ENCODE data around the gene DGKG. TPM values are rescaled to one million over a fixed set of nuclear protein-coding genes. Genes with fewer than 3 reads are reported as not detected.

The DGKG gene
- total RNA-seq, 1 donor: 2.5 TPM

DNA sequence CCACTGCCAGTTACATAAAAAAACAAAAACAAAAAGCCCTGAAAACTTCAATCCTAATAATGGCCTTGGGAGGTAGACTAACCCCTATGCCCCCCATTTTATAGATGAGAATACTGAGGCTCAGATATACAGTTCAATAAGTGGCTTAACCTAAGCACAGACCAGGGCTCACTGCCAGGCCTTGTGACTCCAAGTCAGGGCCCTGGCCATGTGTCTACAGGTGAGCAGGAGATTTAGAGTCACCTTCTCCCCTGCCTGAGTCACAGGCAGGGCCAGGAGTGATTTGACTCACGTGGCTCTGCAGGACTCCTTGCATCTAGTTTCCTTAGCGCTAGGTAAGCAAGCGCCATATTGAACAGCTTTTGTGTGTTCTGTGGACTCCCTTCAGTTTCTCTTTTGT, 154.5 kb downstream of the DGKG start:
- no peak for DNase-seq (ENCODE audit: insufficient read length, low spot score, missing footprints)
- TF ChIP-seq, protein P1, sequence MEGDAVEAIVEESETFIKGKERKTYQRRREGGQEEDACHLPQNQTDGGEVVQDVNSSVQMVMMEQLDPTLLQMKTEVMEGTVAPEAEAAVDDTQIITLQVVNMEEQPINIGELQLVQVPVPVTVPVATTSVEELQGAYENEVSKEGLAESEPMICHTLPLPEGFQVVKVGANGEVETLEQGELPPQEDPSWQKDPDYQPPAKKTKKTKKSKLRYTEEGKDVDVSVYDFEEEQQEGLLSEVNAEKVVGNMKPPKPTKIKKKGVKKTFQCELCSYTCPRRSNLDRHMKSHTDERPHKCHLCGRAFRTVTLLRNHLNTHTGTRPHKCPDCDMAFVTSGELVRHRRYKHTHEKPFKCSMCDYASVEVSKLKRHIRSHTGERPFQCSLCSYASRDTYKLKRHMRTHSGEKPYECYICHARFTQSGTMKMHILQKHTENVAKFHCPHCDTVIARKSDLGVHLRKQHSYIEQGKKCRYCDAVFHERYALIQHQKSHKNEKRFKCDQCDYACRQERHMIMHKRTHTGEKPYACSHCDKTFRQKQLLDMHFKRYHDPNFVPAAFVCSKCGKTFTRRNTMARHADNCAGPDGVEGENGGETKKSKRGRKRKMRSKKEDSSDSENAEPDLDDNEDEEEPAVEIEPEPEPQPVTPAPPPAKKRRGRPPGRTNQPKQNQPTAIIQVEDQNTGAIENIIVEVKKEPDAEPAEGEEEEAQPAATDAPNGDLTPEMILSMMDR (IDR thresholded peaks at IDR 0.05; ENCODE audit: extremely low read depth, low read depth, low read length): no peak
- H2AFZ ChIP-seq (ENCODE audit: low read length): no peak overlapping the region

DNA sequence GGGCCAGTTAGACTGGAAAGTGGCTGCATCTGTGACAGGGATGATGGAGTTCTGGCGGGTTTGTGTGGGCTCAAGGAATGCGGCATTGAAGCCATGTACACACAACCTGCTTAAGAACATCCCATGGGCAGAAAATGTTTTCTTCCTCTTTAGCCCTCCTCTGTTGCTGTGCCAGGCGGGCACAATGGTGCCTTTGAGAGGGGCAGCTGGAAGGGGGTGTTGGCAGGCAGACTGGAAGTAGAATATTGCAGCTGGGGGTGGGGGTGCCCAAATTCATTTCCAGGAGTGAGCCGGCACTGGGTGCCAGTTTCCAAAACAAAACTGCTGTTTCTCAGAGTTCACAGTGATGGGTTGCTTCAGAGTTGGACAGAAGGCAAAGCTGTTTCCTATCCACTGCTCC, 161.3 kb downstream of the DGKG start:
- H4K20me1 ChIP-seq (ENCODE audit: insufficient read depth, low read length): no peaks in the 10 kb centered on the region
- H3K4me3 ChIP-seq (ENCODE audit: insufficient read depth, low read length): no peak overlapping the region
- H3K27ac ChIP-seq (ENCODE audit: low read depth, low read length): no peak overlapping the region
- H3K79me2 ChIP-seq (ENCODE audit: insufficient read depth, low read length): no peaks in the 10 kb centered on the region
- peaks cover 1% of the 10 kb centered on the region for H3K27me3 ChIP-seq (ENCODE audit: insufficient read depth, low read length)
- no peaks in the 10 kb centered on the region for H3K36me3 ChIP-seq (ENCODE audit: insufficient read depth, low read length)
- no peaks in the 10 kb centered on the region for H3K9me3 ChIP-seq (ENCODE audit: low read depth, low read length)
- H3K4me2 ChIP-seq (ENCODE audit: insufficient read depth, low read length): no peak overlapping the region
- no peaks in the 10 kb centered on the region for H3K4me1 ChIP-seq (ENCODE audit: insufficient read depth, low read length)
- DNase-seq (ENCODE audit: insufficient read length, low spot score, missing footprints): no peak
- no peak overlapping the region for H2AFZ ChIP-seq (ENCODE audit: low read length)
- TF ChIP-seq, protein P1 (IDR thresholded peaks at IDR 0.05; ENCODE audit: extremely low read depth, low read depth, low read length): no peak

More for the DNA sequence above, 154.5 kb downstream of the DGKG start:
- Histone ChIP-seq H3K4me3 (ENCODE audit: insufficient read depth, low read length) (no peak overlapping the region), H3K36me3 (ENCODE audit: insufficient read depth, low read length) (no peaks in the 10 kb centered on the region), H3K4me2 (ENCODE audit: insufficient read depth, low read length) (no peak overlapping the region), H3K79me2 (ENCODE audit: insufficient read depth, low read length) (no peaks in the 10 kb centered on the region), H4K20me1 (ENCODE audit: insufficient read depth, low read length) (no peaks in the 10 kb centered on the region), H3K4me1 (ENCODE audit: insufficient read depth, low read length) (peaks cover 12% of the 10 kb centered on the region), H3K9me3 (ENCODE audit: low read depth, low read length) (no peaks in the 10 kb centered on the region), H3K27me3 (ENCODE audit: insufficient read depth, low read length) (no peaks in the 10 kb centered on the region), H3K27ac (ENCODE audit: low read depth, low read length) (no peak overlapping the region)

DNA sequence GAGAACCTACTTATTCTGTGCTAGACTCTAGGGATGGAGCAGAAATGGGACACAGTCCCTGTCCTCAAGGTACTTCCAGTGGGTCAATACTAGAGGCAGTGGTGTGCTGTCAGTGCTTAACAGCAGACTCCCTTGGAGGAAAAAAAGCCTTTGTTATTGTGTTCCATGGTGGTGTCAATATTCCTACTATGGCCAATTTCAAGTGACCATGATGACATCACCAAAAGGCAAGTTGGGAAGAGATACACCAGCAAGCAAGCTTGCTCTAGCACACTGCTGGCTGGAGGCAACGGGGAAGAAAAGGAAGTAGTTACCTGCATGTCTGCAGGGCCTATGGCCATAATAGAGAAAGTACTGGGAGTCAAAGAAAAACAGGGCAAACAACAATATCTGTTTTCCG, 163.6 kb downstream of the DGKG start:
- Histone ChIP-seq H3K27me3 (ENCODE audit: insufficient read depth, low read length) (peaks cover 16% of the 10 kb centered on the region), H3K4me1 (ENCODE audit: insufficient read depth, low read length) (no peaks in the 10 kb centered on the region), H3K79me2 (ENCODE audit: insufficient read depth, low read length) (no peaks in the 10 kb centered on the region), H3K27ac (ENCODE audit: low read depth, low read length) (no peak overlapping the region), H3K36me3 (ENCODE audit: insufficient read depth, low read length) (no peaks in the 10 kb centered on the region), H2AFZ (ENCODE audit: low read length) (no peak overlapping the region), H3K4me3 (ENCODE audit: insufficient read depth, low read length) (no peak overlapping the region), H3K9me3 (ENCODE audit: low read depth, low read length) (no peaks in the 10 kb centered on the region), H3K4me2 (ENCODE audit: insufficient read depth, low read length) (no peak overlapping the region), H4K20me1 (ENCODE audit: insufficient read depth, low read length) (no peaks in the 10 kb centered on the region)
- TF ChIP-seq, protein P1 (IDR thresholded peaks at IDR 0.05; ENCODE audit: extremely low read depth, low read depth, low read length): no peak
- no peak for DNase-seq (ENCODE audit: insufficient read length, low spot score, missing footprints)

DNA sequence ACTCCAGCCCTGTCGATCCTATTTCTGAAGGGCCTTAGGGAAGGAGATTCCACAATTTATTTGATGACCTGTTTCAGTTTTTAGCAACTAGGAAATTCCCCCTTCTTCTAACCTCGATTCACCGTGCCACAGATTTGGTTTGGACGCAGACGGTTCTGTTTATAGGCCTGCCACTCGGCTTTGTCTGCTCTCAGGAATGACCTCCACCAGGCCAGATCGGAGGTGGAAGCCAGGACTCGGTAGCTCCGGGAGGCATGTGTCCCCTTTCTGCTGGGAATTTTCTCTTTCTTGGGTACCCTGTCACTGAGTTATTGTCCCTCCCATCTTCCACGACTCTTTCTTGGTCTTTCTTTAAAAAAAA, 167.6 kb downstream of the DGKG start:
- Histone ChIP-seq H4K20me1 (ENCODE audit: insufficient read depth, low read length) (no peaks in the 10 kb centered on the region), H2AFZ (ENCODE audit: low read length) (no peak overlapping the region), H3K36me3 (ENCODE audit: insufficient read depth, low read length) (no peaks in the 10 kb centered on the region), H3K9me3 (ENCODE audit: low read depth, low read length) (no peaks in the 10 kb centered on the region), H3K27ac (ENCODE audit: low read depth, low read length) (no peak overlapping the region), H3K4me1 (ENCODE audit: insufficient read depth, low read length) (no peaks in the 10 kb centered on the region), H3K4me2 (ENCODE audit: insufficient read depth, low read length) (no peak overlapping the region), H3K79me2 (ENCODE audit: insufficient read depth, low read length) (no peaks in the 10 kb centered on the region), H3K27me3 (ENCODE audit: insufficient read depth, low read length) (peaks cover 28% of the 10 kb centered on the region), H3K4me3 (ENCODE audit: insufficient read depth, low read length) (no peak overlapping the region)
- TF ChIP-seq, protein P1 (IDR thresholded peaks at IDR 0.05; ENCODE audit: extremely low read depth, low read depth, low read length): no peak
- no peak for DNase-seq (ENCODE audit: insufficient read length, low spot score, missing footprints)

Measured in osteoblast (primary cell).